Trophoblast cell (in vitro differentiated cells and primary cell): ENCODE results near the gene NCOA3.
A peak's percentile ranks its signal among the peaks of the same experiment; 100 is the strongest.

ENCODE experiments used
- DNase-seq, 2 donors: peaks; one replicate each; pipeline ENCODE4 v3.0.0-alpha.2; 2016
- H2AFZ ChIP-seq: 2 replicates; pipeline ENCODE4 v1.6.1; 2013; ENCODE audit warnings: low read length, moderate library complexity, mild to moderate bottlenecking; ENCODE audit not compliant: insufficient read depth, poor library complexity
- H2AK5ac ChIP-seq: 2 replicates; pipeline ENCODE4 v1.6.1; 2013; ENCODE audit warnings: mild to moderate bottlenecking, low read length
- H2BK120ac ChIP-seq: 2 replicates; pipeline ENCODE4 v1.6.1; 2013; ENCODE audit warnings: low read length, mild to moderate bottlenecking, moderate library complexity; ENCODE audit not compliant: insufficient read depth, poor library complexity
- H2BK12ac ChIP-seq: 2 replicates; pipeline ENCODE4 v1.6.1; 2013; ENCODE audit warnings: mild to moderate bottlenecking, low read length, moderate library complexity
- H2BK5ac ChIP-seq: 2 replicates; pipeline ENCODE4 v1.6.1; 2013; ENCODE audit warnings: low read length, low read depth, moderate library complexity, mild to moderate bottlenecking; ENCODE audit not compliant: poor library complexity
- H3K14ac ChIP-seq: 2 replicates; pipeline ENCODE4 v1.6.1; 2013; ENCODE audit warnings: mild to moderate bottlenecking, low read length
- H3K18ac ChIP-seq: 2 replicates; pipeline ENCODE4 v1.6.1; 2013; ENCODE audit warnings: mild to moderate bottlenecking, low read length
- H3K23ac ChIP-seq: 2 replicates; pipeline ENCODE4 v1.6.1; 2013; ENCODE audit warnings: low read length
- H3K27ac ChIP-seq: 2 replicates; pipeline ENCODE4 v1.5.1; 2013; ENCODE audit warnings: low read depth, mild to moderate bottlenecking, inconsistent platforms, low read length, moderate library complexity
- H3K27me3 ChIP-seq: 2 replicates; pipeline ENCODE4 v1.6.1; 2013; ENCODE audit warnings: inconsistent platforms, mild to moderate bottlenecking, low read length, moderate library complexity; ENCODE audit not compliant: insufficient read depth
- H3K36me3 ChIP-seq, 2 experiments: 1 replicate in 1 of 2; 2 replicates in 1 of 2; pipeline ENCODE4 v1.6.1; 2013; ENCODE audit warnings: low read length in 2 of 2, mild to moderate bottlenecking in 2 of 2, moderate library complexity in 1 of 2; ENCODE audit not compliant: insufficient read depth in 2 of 2, control insufficient read depth in 1 of 2
- H3K4ac ChIP-seq: 2 replicates; pipeline ENCODE4 v1.6.1; 2013; ENCODE audit warnings: low read depth, mild to moderate bottlenecking, low read length, moderate library complexity
- H3K4me1 ChIP-seq, 2 experiments: 1 replicate in 1 of 2; 2 replicates in 1 of 2; pipeline ENCODE4 v1.6.1; 2013; ENCODE audit warnings: low read length in 2 of 2, mild to moderate bottlenecking in 2 of 2, moderate library complexity in 1 of 2; ENCODE audit not compliant: insufficient read depth in 2 of 2, control insufficient read depth in 1 of 2
- H3K4me2 ChIP-seq: 2 replicates; pipeline ENCODE4 v1.6.1; 2013; ENCODE audit warnings: inconsistent platforms, mild to moderate bottlenecking, low read length, moderate library complexity
- H3K4me3 ChIP-seq: 2 replicates; pipeline ENCODE4 v1.5.1; 2013; ENCODE audit warnings: mild to moderate bottlenecking, low read depth, low read length, inconsistent platforms
- H3K79me1 ChIP-seq: one replicate; pipeline ENCODE4 v1.6.1; 2013; ENCODE audit warnings: low read length
- H3K79me2 ChIP-seq: 2 replicates; pipeline ENCODE4 v1.6.1; 2013; ENCODE audit warnings: low read length, mild to moderate bottlenecking; ENCODE audit not compliant: control insufficient read depth, insufficient read depth, poor library complexity
- H3K9ac ChIP-seq: 2 replicates; pipeline ENCODE4 v1.6.1; 2013; ENCODE audit warnings: mild to moderate bottlenecking, low read length
- H3K9me3 ChIP-seq: 2 replicates; pipeline ENCODE4 v1.6.1; 2013; ENCODE audit warnings: low read depth, mild to moderate bottlenecking, control low read depth, inconsistent platforms, low read length; ENCODE audit not compliant: insufficient read depth
- H4K12ac ChIP-seq: 2 replicates; pipeline ENCODE4 v1.6.1; 2013; ENCODE audit warnings: low read depth, mild to moderate bottlenecking, low read length, moderate library complexity
- H4K8ac ChIP-seq: 2 replicates; pipeline ENCODE4 v1.6.1; 2013; ENCODE audit warnings: low read depth, mild to moderate bottlenecking, low read length, moderate library complexity
- H4K91ac ChIP-seq: one replicate; pipeline ENCODE4 v1.6.1; 2013; ENCODE audit warnings: low read depth, mild to moderate bottlenecking, low read length, moderate library complexity
- WGBS: extraction: QIAGEN DNeasy Blood & Tissue Kit; methylation state at CpG from one replicate; pipeline ENCODE4 v1.1.7; 2013; ENCODE audit warnings: missing lambda C conversion rate; ENCODE audit not compliant: insufficient read length, insufficient coverage; ENCODE audit errors: extremely low coverage; 5-methylcytosine and 5-hydroxymethylcytosine counted together

NCOA3 gene

DNA sequence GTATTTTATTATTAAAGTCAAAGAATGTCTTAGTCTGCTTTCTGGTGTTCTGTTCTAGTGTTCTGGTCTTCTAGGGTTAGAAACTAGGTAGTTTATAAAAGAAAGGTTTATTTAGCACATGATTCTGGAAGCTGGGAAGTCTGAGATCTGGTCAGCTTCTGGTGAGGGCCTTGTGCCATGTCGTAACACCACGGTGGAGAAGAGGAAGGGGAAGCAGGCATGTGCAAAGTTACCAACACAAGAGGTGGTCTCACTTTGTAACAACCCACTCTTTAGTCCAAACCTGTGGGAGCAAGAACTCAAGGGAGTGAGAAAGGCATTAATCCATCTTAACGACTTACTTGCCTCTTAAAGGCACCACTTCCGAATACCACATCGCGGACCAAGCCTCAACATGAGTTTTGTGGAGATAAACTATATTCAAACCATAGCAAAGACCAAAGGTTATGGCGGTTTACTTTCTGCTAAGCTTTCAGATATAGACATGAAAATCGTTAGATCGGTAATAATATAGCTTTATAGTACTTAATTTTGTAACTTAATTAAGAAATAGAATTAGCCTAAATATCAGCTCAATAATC, 99.4 kb downstream of the NCOA3 start:
- H2AK5ac ChIP-seq = no peak overlapping the region
- no peak overlapping the region for H2BK12ac ChIP-seq
- no peak overlapping the region for H3K27ac ChIP-seq
- H4K8ac ChIP-seq = no peak overlapping the region
- no peak for DNase-seq
- no peaks in the 10 kb centered on the region for H3K79me2 ChIP-seq
- H2BK5ac ChIP-seq = no peak overlapping the region
- WGBS = no CpG with 5 or more reads among the region's 9 CpGs
- no peaks in the 10 kb centered on the region for H3K79me1 ChIP-seq
- peaks cover 0 to 3% of the 10 kb centered on the region in 2 experiments for H3K36me3 ChIP-seq
- H3K9ac ChIP-seq = no peak overlapping the region
- H3K27me3 ChIP-seq = no peaks in the 10 kb centered on the region
- H3K4me3 ChIP-seq = no peak overlapping the region
- H3K18ac ChIP-seq = no peak overlapping the region
- H2BK120ac ChIP-seq = no peak overlapping the region
- no peak overlapping the region for H4K12ac ChIP-seq
- H3K4ac ChIP-seq = peak overlapping the region; percentile 58
- no peak overlapping the region for H2AFZ ChIP-seq
- no peak overlapping the region for H4K91ac ChIP-seq
- no peak overlapping the region for H3K4me2 ChIP-seq
- no peak overlapping the region for H3K14ac ChIP-seq
- peak overlapping the region; percentile 99 for H3K23ac ChIP-seq
- no peaks in the 10 kb centered on the region for H3K4me1 ChIP-seq
- peaks cover 5% of the 10 kb centered on the region for H3K9me3 ChIP-seq

DNA sequence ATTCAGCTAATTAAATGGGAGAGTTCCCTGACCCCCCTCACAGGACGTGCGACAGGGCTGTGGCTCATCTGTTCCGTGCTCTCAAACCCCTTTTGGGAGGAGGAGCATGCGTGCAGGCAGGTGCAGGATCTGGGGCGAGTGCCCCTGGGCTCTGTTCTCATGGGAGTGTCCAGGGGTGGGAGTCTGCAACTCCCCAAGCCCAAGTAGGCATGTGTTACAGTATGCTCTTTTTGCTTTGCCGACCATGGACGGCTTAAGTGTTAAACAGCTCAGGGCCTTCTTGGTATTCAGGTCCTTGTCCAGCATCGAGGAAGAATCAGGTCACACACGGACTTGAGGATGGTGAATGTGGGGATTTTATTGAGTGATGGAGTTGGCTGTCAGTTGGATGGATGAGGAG, 101.6 kb downstream of the NCOA3 start:
- no peak overlapping the region for H3K4me3 ChIP-seq
- no peak overlapping the region for H2BK120ac ChIP-seq
- H3K23ac ChIP-seq = no peak overlapping the region
- H3K9me3 ChIP-seq = peaks cover 5% of the 10 kb centered on the region
- H3K9ac ChIP-seq = no peak overlapping the region
- H3K14ac ChIP-seq = no peak overlapping the region
- H2BK5ac ChIP-seq = no peak overlapping the region
- no peaks in the 10 kb centered on the region for H3K4me1 ChIP-seq
- H3K4me2 ChIP-seq = no peak overlapping the region
- H4K91ac ChIP-seq = no peak overlapping the region
- H3K4ac ChIP-seq = no peak overlapping the region
- peak overlapping the region; percentile 30 for H3K18ac ChIP-seq
- H2BK12ac ChIP-seq = no peak overlapping the region
- H2AFZ ChIP-seq = no peak overlapping the region
- H3K27ac ChIP-seq = no peak overlapping the region
- no peaks in the 10 kb centered on the region for H3K79me2 ChIP-seq
- no peak overlapping the region for H4K8ac ChIP-seq
- no peaks in the 10 kb centered on the region for H3K27me3 ChIP-seq
- H2AK5ac ChIP-seq = no peak overlapping the region
- peaks cover 0 to 3% of the 10 kb centered on the region in 2 experiments for H3K36me3 ChIP-seq
- no peaks in the 10 kb centered on the region for H3K79me1 ChIP-seq
- WGBS = no CpG with 5 or more reads among the region's 9 CpGs
- no peak for DNase-seq
- H4K12ac ChIP-seq = no peak overlapping the region

- H3K9me3 ChIP-seq = peaks cover 5% of the 10 kb centered on the region
- no peak overlapping the region for H3K4me3 ChIP-seq
- no CpG with 5 or more reads among the region's 9 CpGs for WGBS
Observed at GRCh38 chr20:47605673-47606413, 104.2 kb downstream of the NCOA3 start.

DNA sequence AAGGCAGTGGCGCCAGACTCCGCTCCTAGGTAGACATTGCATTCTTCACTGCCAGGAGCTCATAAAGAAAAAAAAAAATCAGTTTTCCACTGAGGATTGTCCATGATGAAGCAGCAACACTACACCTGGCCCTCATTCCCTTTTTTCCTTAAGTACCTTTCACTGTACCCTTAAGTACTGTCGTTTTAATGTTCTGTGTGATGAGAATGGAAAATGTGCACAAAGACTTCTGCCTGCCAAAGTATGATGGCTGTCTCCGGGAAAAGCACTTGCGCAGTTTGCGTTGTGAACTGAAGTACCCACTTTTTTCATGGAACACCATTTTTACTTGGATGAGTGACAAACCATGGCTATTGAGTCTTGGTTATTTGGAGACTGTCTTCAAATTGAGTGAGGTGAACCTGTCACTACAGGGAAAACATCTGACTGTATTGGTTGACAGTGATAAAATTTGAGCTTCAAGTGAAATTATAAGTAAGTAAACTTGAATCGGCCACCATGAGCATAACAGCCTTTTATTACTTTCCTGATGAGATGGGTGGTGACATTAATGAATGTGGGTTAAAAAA, 104.8 kb downstream of the NCOA3 start:
- H2BK5ac ChIP-seq = no peak overlapping the region
- no peak overlapping the region for H3K18ac ChIP-seq
- H3K14ac ChIP-seq = no peak overlapping the region
- no peak overlapping the region for H3K4me3 ChIP-seq
- no peak overlapping the region for H2BK12ac ChIP-seq
- H3K4me1 ChIP-seq = peaks cover 3 to 4% of the 10 kb centered on the region in 2 experiments
- H3K27me3 ChIP-seq = no peaks in the 10 kb centered on the region
- no peak overlapping the region for H2AFZ ChIP-seq
- peak overlapping the region; percentile 62 for H3K4ac ChIP-seq
- no peak overlapping the region for H3K4me2 ChIP-seq
- H4K8ac ChIP-seq = no peak overlapping the region
- H3K79me1 ChIP-seq = no peaks in the 10 kb centered on the region
- H4K12ac ChIP-seq = no peak overlapping the region
- peaks cover 5% of the 10 kb centered on the region for H3K9me3 ChIP-seq
- H3K79me2 ChIP-seq = no peaks in the 10 kb centered on the region
- H3K9ac ChIP-seq = no peak overlapping the region
- no peak overlapping the region for H2AK5ac ChIP-seq
- H3K36me3 ChIP-seq = no peaks in the 10 kb centered on the region
- no peak overlapping the region for H4K91ac ChIP-seq
- no peak overlapping the region for H3K23ac ChIP-seq
- no peak overlapping the region for H3K27ac ChIP-seq
- no CpG with 5 or more reads among the region's 7 CpGs for WGBS
- H2BK120ac ChIP-seq = no peak overlapping the region
- no peak for DNase-seq

More at GRCh38 chr20:47605673-47606413, 104.2 kb downstream of the NCOA3 start:
- Histone ChIP-seq H3K23ac (no peak overlapping the region), H3K4me1 (peaks cover 3 to 4% of the 10 kb centered on the region in 2 experiments), H3K4ac (no peak overlapping the region), H3K14ac (no peak overlapping the region), H3K4me2 (no peak overlapping the region), H2AFZ (no peak overlapping the region), H3K36me3 (no peaks in the 10 kb centered on the region), H3K27ac (no peak overlapping the region), H2BK12ac (no peak overlapping the region), H2BK120ac (no peak overlapping the region), H3K18ac (no peak overlapping the region), H2AK5ac (no peak overlapping the region), H3K27me3 (no peaks in the 10 kb centered on the region), H3K79me1 (no peaks in the 10 kb centered on the region), H2BK5ac (no peak overlapping the region), H4K8ac (no peak overlapping the region), H3K79me2 (no peaks in the 10 kb centered on the region), H4K91ac (no peak overlapping the region), H4K12ac (no peak overlapping the region), H3K9ac (no peak overlapping the region)
- no peak for DNase-seq
